K562 treated with DMSO at 1 percent for 4 hours (cell line): ENCODE data around the gene FRZB. TPM values are rescaled to one million over a fixed set of nuclear protein-coding genes. Genes with fewer than 3 reads are reported as not detected.

Source experiments
- total RNA-seq: library from RNA; unstranded; fragments of 300-600 nt; gene quantifications from 2 replicates; pipeline ENCODE4 v1.2.3, GENCODE V29; 2022; ENCODE audit not compliant: insufficient read depth

The FRZB gene
- total RNA-seq: 0.24 and 0.63 TPM in 2 replicates

GRCh38 chr2:182866461-182867406 lies at the start of gene FRZB:
FRZB (minus strand) TSS chr2:182866637; CDS start chr2:182866552, 85 bp downstream.

Other genes with a start within 250 kb of the FRZB start
- 28.8 and 33.9 TPM in 2 replicates for gene DNAJC10, start 150.4 kb downstream of the FRZB start, total RNA-seq
- 56.9 and 63.0 TPM in 2 replicates for gene NCKAP1, start 171.8 kb upstream of the FRZB start, total RNA-seq
- 0.59 and 0.67 TPM in 2 replicates for gene DUSP19, start 212.1 kb upstream of the FRZB start, total RNA-seq